Astrocyte (in vitro differentiated cells and primary cell): Measurements from ENCODE around the gene PLK2.

ENCODE experiments used
- EZH2 ChIP-seq: IDR thresholded peaks from 2 replicates; pipeline ENCODE4 v1.6.1; 2012; ENCODE audit warnings: mild to moderate bottlenecking, low read length, inconsistent platforms; ENCODE audit not compliant: insufficient read depth
- TF ChIP-seq, protein P1 (sequence below): IDR thresholded peaks from 2 replicates; pipeline ENCODE4 v1.5.1; 2011; ENCODE audit warnings: low read depth, mild to moderate bottlenecking, inconsistent platforms, low read length, moderate library complexity; ENCODE audit not compliant: insufficient read depth

DNA sequence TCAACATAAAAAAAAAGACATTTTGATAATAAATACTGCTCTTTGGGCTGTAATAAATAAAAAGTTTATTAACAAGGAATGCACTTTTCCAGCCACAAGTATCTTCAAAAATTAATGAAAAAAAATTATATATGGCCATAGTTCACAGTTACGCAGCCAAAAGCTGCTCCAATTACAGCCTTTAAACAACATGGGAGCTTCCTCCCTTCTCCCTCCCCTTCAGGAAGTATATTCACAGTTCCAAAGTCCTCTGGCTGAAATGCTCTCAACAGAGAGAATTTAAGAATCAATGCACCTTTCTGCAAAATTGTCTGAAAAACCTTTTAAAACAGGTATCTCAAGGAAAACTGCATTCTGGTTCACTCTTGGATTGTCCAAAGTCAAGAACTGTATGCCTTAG, 5.9 kb downstream of the PLK2 start:
- TF ChIP-seq, protein P1, sequence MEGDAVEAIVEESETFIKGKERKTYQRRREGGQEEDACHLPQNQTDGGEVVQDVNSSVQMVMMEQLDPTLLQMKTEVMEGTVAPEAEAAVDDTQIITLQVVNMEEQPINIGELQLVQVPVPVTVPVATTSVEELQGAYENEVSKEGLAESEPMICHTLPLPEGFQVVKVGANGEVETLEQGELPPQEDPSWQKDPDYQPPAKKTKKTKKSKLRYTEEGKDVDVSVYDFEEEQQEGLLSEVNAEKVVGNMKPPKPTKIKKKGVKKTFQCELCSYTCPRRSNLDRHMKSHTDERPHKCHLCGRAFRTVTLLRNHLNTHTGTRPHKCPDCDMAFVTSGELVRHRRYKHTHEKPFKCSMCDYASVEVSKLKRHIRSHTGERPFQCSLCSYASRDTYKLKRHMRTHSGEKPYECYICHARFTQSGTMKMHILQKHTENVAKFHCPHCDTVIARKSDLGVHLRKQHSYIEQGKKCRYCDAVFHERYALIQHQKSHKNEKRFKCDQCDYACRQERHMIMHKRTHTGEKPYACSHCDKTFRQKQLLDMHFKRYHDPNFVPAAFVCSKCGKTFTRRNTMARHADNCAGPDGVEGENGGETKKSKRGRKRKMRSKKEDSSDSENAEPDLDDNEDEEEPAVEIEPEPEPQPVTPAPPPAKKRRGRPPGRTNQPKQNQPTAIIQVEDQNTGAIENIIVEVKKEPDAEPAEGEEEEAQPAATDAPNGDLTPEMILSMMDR, result no peak
- TF ChIP-seq EZH2, result no peak
